ENCODE measurements around the gene MTMR2. TPM values are rescaled to one million over a fixed set of nuclear protein-coding genes. Genes with fewer than 3 reads are reported as not detected.

Gene MTMR2
- total RNA-seq, 1 experiment from 2014 or later = 29.1 TPM

- intact Hi-C loops (cut with micrococcal nuclease) = no loop called here
- Histone ChIP-seq H3K4me1 (ENCODE audit: control insufficient read depth in 1 of 2, insufficient read depth in 2 of 2, low read length in 2 of 2) (no peaks in the 10 kb centered on the region), H3K4me3 (replicated peaks in 1 of 2; ENCODE audit: low read depth in 1 of 2, low read length in 2 of 2) (no peak overlapping the region), H2AFZ (ENCODE audit: low read depth, low read length, poor library complexity, severe bottlenecking) (no peak overlapping the region), H3K9me2 (ENCODE audit: insufficient read depth) (no peaks in the 10 kb centered on the region), H3K36me3 (ENCODE audit: control insufficient read depth in 1 of 2, insufficient read depth in 2 of 2, low read length in 2 of 2) (0 out of 4 replicates have a peak, but pooled peaks cover 0 to 6% of the 10 kb centered on the region in 2 experiments), H3K79me2 (ENCODE audit: insufficient read depth, low read length) (peaks cover 27% of the 10 kb centered on the region), H4K20me1 (ENCODE audit: insufficient read depth) (no peaks in the 10 kb centered on the region; the same call in 1 of the 2 replicates), H3K27me3 (ENCODE audit: insufficient read depth, low read length) (no peaks in the 10 kb centered on the region), H3K9ac (ENCODE audit: low read length) (no peak overlapping the region), H3K9me3 (ENCODE audit: control insufficient read depth in 1 of 2, insufficient read depth in 1 of 2, low read depth in 1 of 2, low read length in 2 of 2) (no peaks in the 10 kb centered on the region), H3K4me2 (ENCODE audit: low read length) (no peak overlapping the region), H3K27ac (ENCODE audit: low read depth, low read length) (no peak overlapping the region)
- ChIA-PET CTCF (no interaction called here), RAD21 (ENCODE audit: low non-redundant PET in 1 of 2, low total read pairs in 2 of 2, uncharacterized antibody in 2 of 2, unreplicated experiment in 2 of 2) (no interaction called here), POLR2A (interaction anchor here (1.3 kb wide), 1 partner anchor 8 kb away, joined by 5 read pairs; the partner anchor contains the start of gene CEP57)
- BruUV-seq (replicated peaks) = no TSS peak
- TF ChIP-seq ZNF274 (IDR thresholded peaks at IDR 0.05; ENCODE audit: low read depth, low read length) = no peak
- no peak for TF ChIP-seq MAX (IDR thresholded peaks at IDR 0.05)
- no peak for TF ChIP-seq CEBPB (IDR thresholded peaks at IDR 0.05; ENCODE audit: low read depth)
- no peak for TF ChIP-seq SRF (IDR thresholded peaks at IDR 0.05; ENCODE audit: low read depth)
- no peak for TF ChIP-seq REST (IDR thresholded peaks at IDR 0.05; ENCODE audit: low read depth)
- TF ChIP-seq POLR2A (IDR thresholded peaks at IDR 0.05; ENCODE audit: borderline replicate concordance, extremely low read depth, insufficient read depth, insufficient read length) = no peak
- no peak for TF ChIP-seq ATF3 (IDR thresholded peaks at IDR 0.05)
- TF ChIP-seq ELF1 (IDR thresholded peaks at IDR 0.05; ENCODE audit: borderline replicate concordance, low read depth) = no peak
- no peak for TF ChIP-seq POLR2AphosphoS5 (IDR thresholded peaks at IDR 0.05; ENCODE audit: low read depth, low read length)
- no peak for TF ChIP-seq EZH2phosphoT487 (IDR thresholded peaks at IDR 0.05; ENCODE audit: borderline replicate concordance)
- no peak for TF ChIP-seq EGR1 (IDR thresholded peaks at IDR 0.05; ENCODE audit: low read depth)
- TF ChIP-seq JUND (IDR thresholded peaks at IDR 0.05) = no peak
- TF ChIP-seq ZFX (IDR thresholded peaks at IDR 0.05) = no peak
- TF ChIP-seq TCF7L2 (IDR thresholded peaks at IDR 0.05; ENCODE audit: borderline replicate concordance, extremely low read depth, insufficient read depth, insufficient read length) = no peak
- no peak for TF ChIP-seq CTCF (IDR thresholded peaks at IDR 0.05 in 2 of 3, conservative IDR thresholded peaks at IDR 0.05 in 1 of 3; ENCODE audit: borderline replicate concordance in 1 of 3, insufficient read depth in 1 of 3, low read depth in 2 of 3, low read length in 2 of 3)
- DNase-seq (ENCODE audit: low read depth, low spot score) = no peak
- ATAC-seq = no peak
Measured at GRCh38 chr11:95799546-95799945, 124.4 kb downstream of the MTMR2 start.
